ENCODE data around the gene CD46.

DNA sequence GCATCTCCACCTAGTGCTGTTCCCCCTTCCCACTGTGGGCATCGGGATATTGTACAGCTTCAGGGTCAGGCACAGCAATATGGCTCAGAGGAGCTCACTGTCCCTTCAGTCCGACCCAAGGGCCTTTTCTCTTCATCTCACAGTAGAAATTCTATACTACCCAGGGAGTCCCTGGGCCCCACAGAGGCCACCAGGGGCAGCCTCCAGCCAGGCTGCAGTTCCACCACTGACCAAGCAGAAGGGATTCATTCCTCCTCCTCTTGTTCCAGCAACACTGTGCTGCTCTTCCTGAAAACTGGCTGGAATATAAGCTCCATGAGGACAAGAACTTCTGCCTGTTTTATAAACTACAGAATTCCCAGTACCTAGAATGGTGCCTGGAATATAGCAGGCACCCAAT, 88.5 kb downstream of the CD46 start:
- TF ChIP-seq, protein P1, sequence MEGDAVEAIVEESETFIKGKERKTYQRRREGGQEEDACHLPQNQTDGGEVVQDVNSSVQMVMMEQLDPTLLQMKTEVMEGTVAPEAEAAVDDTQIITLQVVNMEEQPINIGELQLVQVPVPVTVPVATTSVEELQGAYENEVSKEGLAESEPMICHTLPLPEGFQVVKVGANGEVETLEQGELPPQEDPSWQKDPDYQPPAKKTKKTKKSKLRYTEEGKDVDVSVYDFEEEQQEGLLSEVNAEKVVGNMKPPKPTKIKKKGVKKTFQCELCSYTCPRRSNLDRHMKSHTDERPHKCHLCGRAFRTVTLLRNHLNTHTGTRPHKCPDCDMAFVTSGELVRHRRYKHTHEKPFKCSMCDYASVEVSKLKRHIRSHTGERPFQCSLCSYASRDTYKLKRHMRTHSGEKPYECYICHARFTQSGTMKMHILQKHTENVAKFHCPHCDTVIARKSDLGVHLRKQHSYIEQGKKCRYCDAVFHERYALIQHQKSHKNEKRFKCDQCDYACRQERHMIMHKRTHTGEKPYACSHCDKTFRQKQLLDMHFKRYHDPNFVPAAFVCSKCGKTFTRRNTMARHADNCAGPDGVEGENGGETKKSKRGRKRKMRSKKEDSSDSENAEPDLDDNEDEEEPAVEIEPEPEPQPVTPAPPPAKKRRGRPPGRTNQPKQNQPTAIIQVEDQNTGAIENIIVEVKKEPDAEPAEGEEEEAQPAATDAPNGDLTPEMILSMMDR (IDR thresholded peaks at IDR 0.05): peak in 2 of 12 donors; percentile 9 to 16
- no peak for TF ChIP-seq POLR2A (IDR thresholded peaks at IDR 0.05)

Measured in heart left ventricle (tissue), 13 donors.